ENCODE measurements around the gene CAMK4. TPM values are rescaled to one million over a fixed set of nuclear protein-coding genes. Genes with fewer than 3 reads are reported as not detected.

The CAMK4 gene
- total RNA-seq, 4 donors from 2014 or later = 0.26 to 33.9 (median 2.0) TPM

DNA sequence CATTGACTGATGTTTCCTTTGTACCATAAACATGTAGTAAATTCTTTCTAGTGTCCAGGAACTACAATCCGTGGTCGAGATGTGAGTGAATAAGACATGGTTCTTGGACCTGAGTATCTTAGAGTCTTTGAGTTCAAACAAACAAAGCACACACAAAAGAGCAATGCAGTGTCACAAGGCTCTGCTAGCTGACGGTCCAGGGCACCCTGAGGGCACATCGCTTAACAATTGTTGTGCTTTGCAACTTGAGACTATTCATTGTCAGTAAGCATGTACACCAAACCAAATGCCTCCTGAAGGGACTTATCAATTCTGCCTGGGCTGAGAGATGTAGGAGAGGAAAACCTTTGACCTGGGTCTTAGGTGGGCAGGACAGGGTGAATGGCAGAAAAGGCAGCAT, 84.8 kb downstream of the CAMK4 start:
- Histone ChIP-seq H3K9me3 (no peaks in the 10 kb centered on the region), H3K4me1 (no peaks in the 10 kb centered on the region), H3K36me3 (no peaks in the 10 kb centered on the region), H3K4me3 (no peak overlapping the region), H3K27ac (no peak overlapping the region), H3K27me3 (no peaks in the 10 kb centered on the region)
- TF ChIP-seq POLR2A (IDR thresholded peaks at IDR 0.05) = no peak
- DNase-seq = no peak
- intact Hi-C loops (cut with DNase I; ENCODE audit: low total_unique reads) = no loop called here

DNA sequence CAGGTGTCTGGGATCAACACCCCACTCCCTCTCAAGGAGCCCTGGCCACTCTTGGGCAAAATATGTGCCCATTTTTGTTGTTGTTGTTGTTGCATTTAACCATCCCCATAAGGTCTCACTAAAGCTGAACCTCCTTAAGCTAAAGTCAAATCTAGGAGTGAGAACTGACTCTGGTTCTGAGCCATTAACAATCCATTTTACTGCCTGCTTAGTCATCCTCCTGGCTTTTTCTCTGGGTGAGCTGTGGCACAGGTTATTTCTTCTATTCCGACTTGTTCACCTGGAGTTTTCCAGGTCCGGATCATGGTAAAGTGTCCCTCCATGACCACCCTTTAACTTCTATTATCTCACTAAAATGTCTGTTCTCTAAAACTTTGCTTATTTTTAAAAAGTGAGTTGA, 85.2 kb downstream of the CAMK4 start:
- H3K4me3 ChIP-seq = no peak overlapping the region
- no peak for DNase-seq
- TF ChIP-seq, protein P1, sequence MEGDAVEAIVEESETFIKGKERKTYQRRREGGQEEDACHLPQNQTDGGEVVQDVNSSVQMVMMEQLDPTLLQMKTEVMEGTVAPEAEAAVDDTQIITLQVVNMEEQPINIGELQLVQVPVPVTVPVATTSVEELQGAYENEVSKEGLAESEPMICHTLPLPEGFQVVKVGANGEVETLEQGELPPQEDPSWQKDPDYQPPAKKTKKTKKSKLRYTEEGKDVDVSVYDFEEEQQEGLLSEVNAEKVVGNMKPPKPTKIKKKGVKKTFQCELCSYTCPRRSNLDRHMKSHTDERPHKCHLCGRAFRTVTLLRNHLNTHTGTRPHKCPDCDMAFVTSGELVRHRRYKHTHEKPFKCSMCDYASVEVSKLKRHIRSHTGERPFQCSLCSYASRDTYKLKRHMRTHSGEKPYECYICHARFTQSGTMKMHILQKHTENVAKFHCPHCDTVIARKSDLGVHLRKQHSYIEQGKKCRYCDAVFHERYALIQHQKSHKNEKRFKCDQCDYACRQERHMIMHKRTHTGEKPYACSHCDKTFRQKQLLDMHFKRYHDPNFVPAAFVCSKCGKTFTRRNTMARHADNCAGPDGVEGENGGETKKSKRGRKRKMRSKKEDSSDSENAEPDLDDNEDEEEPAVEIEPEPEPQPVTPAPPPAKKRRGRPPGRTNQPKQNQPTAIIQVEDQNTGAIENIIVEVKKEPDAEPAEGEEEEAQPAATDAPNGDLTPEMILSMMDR (IDR thresholded peaks at IDR 0.05) = no peak
- no peak for TF ChIP-seq POLR2A (IDR thresholded peaks at IDR 0.05)
- H3K27ac ChIP-seq = no peak overlapping the region
- intact Hi-C loops (cut with DNase I; ENCODE audit: low total_unique reads) = no loop called here
- no peaks in the 10 kb centered on the region for H3K9me3 ChIP-seq
- H3K4me1 ChIP-seq = no peaks in the 10 kb centered on the region
- no peaks in the 10 kb centered on the region for H3K27me3 ChIP-seq
- no peaks in the 10 kb centered on the region for H3K36me3 ChIP-seq

DNA sequence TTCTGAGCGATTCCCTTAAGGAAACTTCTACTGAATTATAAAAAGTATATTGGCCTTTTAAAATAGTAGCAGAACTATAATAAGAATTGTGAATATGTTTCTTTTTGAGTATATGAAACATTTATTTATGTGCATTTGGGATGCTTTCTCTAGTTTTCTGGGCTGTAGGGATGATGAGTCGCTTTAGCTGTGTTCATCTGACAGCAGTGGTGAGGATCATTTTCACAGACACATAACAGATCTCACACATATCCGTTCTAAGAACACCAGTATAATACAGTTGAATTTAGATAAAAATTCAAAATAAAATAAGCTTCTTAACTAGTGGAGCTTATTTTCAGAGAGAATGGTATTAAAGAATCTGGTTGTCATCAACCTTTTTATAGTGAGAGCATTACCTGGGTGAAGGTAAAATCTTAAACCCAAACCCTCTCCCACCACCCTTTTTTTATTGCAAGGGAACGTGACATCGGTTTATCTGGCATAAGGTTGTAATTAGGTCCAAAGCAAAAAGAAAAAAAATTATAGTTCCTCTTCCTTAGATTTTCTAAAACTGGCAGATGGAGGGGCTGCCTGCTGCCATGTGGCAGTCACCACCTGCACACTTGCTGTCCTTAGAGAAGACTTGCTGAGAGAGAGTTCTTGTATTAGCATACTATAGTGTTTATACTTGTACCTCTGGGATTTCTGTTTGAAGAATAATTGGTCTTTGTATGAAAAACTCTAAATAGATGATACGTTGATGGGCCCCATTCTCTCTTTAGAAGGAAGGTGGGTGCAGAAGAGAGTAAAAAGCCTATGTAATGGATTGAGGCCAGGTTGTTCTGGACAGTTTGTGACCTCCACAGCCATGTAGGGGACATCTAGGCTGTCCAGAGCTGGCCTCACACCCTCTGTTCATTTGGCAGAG, 86.8 kb downstream of the CAMK4 start:
- Histone ChIP-seq H3K36me3 (no peaks in the 10 kb centered on the region), H3K4me3 (no peak overlapping the region), H3K27ac (no peak overlapping the region), H3K27me3 (no peaks in the 10 kb centered on the region), H3K9me3 (no peaks in the 10 kb centered on the region), H3K4me1 (no peaks in the 10 kb centered on the region)
- no peak for DNase-seq
- intact Hi-C loops (cut with DNase I; ENCODE audit: low total_unique reads) = no loop called here
- TF ChIP-seq, protein P1 (IDR thresholded peaks at IDR 0.05) = no peak
- TF ChIP-seq POLR2A (IDR thresholded peaks at IDR 0.05) = no peak

DNA sequence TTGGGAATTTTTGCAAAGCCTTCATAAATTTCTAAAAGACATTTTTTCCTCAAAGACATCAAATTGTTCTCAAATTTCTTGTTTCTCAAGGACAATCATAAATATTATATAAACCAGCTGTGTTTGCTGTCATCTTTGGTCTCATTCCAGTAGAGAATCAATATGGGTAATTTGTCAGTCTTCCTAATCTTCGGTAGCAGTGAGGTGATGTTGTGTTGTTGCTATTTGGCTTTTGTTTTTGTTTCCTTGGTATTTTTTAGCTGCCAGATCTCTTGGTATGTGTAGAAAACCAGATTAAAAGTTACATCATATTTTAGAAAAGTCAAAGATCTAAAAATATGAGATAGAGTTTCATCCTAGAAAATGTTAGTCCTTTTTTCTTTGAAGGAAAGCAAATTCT, 87.5 kb downstream of the CAMK4 start:
- TF ChIP-seq POLR2A (IDR thresholded peaks at IDR 0.05) = no peak
- TF ChIP-seq, protein P1 (IDR thresholded peaks at IDR 0.05) = no peak
- Histone ChIP-seq H3K27me3 (no peaks in the 10 kb centered on the region), H3K4me3 (no peak overlapping the region), H3K9me3 (no peaks in the 10 kb centered on the region), H3K4me1 (no peaks in the 10 kb centered on the region), H3K27ac (no peak overlapping the region), H3K36me3 (no peaks in the 10 kb centered on the region)
- intact Hi-C loops (cut with DNase I; ENCODE audit: low total_unique reads) = no loop called here
- DNase-seq = no peak

DNA sequence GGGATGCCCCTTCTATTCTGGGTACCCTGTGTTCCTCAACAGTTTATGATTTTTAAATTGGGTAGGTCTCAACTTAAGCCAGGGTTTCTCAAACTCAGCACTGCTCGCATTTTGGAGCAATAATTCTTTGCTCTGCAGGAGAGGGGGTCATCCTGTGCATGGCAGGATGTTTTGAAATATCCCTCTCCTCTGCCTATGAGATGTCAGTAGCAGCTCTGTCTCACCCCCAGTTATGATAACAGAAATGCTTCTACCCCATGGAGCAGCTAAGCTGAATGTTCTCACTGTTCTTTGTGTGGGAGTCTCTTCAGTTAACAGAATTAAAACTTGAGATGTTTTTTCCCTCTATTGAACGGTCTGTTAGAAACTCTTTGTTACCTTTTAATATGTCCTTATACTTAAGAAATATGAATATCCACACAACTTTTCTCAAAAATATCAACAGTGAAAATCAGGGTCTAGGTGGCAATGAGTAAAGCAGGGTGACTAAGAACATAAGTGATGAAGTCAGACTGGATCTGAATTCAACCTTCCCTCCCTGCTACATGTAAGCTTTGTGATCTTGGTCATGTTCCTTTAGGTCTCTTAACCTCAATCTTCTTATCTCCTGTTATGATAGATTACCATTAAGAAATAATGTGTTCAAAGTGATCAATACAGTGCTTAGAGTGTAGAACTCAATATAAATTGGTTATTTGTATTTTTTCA, 89.0 kb downstream of the CAMK4 start:
- Histone ChIP-seq H3K27me3 (no peaks in the 10 kb centered on the region), H3K9me3 (no peaks in the 10 kb centered on the region), H3K4me1 (no peaks in the 10 kb centered on the region), H3K27ac (no peak overlapping the region), H3K4me3 (no peak overlapping the region), H3K36me3 (no peaks in the 10 kb centered on the region)
- intact Hi-C loops (cut with DNase I; ENCODE audit: low total_unique reads) = no loop called here
- TF ChIP-seq, protein P1 (IDR thresholded peaks at IDR 0.05) = no peak
- TF ChIP-seq POLR2A (IDR thresholded peaks at IDR 0.05) = no peak
- DNase-seq = no peak

All from uterus (tissue), 4 donors.